Neural progenitor cell (in vitro differentiated cells): ENCODE results near the gene MACROD1. TPM values are rescaled to one million over a fixed set of nuclear protein-coding genes. Genes with fewer than 3 reads are reported as not detected.

ENCODE experiments used
- DNase-seq: peaks from one replicate; pipeline ENCODE4 v3.0.0-alpha.2; 2016; ENCODE audit warnings: low spot score
- H2AFZ ChIP-seq: fragments of 200-600 bp; sonication (generic); replicated peaks from 2 replicates; pipeline ENCODE4 v1.6.1; 2016; ENCODE audit warnings: antibody characterized with exemption
- H3F3A ChIP-seq: fragments of 200-600 bp; sonication (generic); 2 replicates; pipeline ENCODE4 v1.6.1; 2016; ENCODE audit warnings: antibody characterized with exemption, low read depth
- H3K27ac ChIP-seq: fragments of 200-600 bp; sonication (generic); 2 replicates; pipeline ENCODE4 v1.5.1; 2016; ENCODE audit warnings: mild to moderate bottlenecking
- H3K27me3 ChIP-seq: fragments of 200-600 bp; sonication (generic); 2 replicates; pipeline ENCODE4 v1.6.1; 2016; ENCODE audit warnings: mild to moderate bottlenecking, moderate library complexity
- H3K36me3 ChIP-seq: fragments of 200-600 bp; sonication (generic); 2 replicates; pipeline ENCODE4 v1.5.1; 2016
- H3K4me1 ChIP-seq: fragments of 200-600 bp; sonication (generic); 2 replicates; pipeline ENCODE4 v1.6.1; 2016; ENCODE audit warnings: mixed run types
- H3K4me2 ChIP-seq: fragments of 200-600 bp; sonication (generic); 2 replicates; pipeline ENCODE4 v1.6.1; 2016
- H3K4me3 ChIP-seq: fragments of 200-600 bp; sonication (generic); 2 replicates; pipeline ENCODE4 v1.5.1; 2016
- H3K79me2 ChIP-seq: fragments of 200-600 bp; sonication (generic); 2 replicates; pipeline ENCODE4 v1.6.1; 2016; ENCODE audit warnings: low read depth
- H3K9ac ChIP-seq: fragments of 200-600 bp; sonication (generic); 2 replicates; pipeline ENCODE4 v1.6.1; 2016
- H3K9me3 ChIP-seq: fragments of 200-600 bp; sonication (generic); 2 replicates; pipeline ENCODE4 v1.5.1; 2016; ENCODE audit warnings: low read depth
- H4K20me1 ChIP-seq: fragments of 200-600 bp; sonication (generic); 2 replicates; pipeline ENCODE4 v1.6.1; 2016; ENCODE audit warnings: low read depth
- H3K27ac Mint-ChIP-seq: 3 replicates; pipeline ENCODE4 v1.8.0; 2021; ENCODE audit warnings: mixed read lengths
- H3K27me3 Mint-ChIP-seq: 2 replicates; pipeline ENCODE4 v1.8.0; 2022; ENCODE audit warnings: low read depth, mild to moderate bottlenecking, inconsistent platforms, moderate library complexity, mixed read lengths; ENCODE audit not compliant: insufficient read depth
- H3K36me3 Mint-ChIP-seq: 3 replicates; pipeline ENCODE4 v1.8.0; 2021; ENCODE audit warnings: mixed read lengths
- H3K4me1 Mint-ChIP-seq: 3 replicates; pipeline ENCODE4 v1.8.0; 2021; ENCODE audit warnings: mixed read lengths
- H3K4me3 Mint-ChIP-seq: 3 replicates; pipeline ENCODE4 v1.8.0; 2021; ENCODE audit warnings: mild to moderate bottlenecking, moderate library complexity, mixed read lengths
- H3K9me3 Mint-ChIP-seq: 3 replicates; pipeline ENCODE4 v1.8.0; 2020; ENCODE audit warnings: mixed read lengths
- EZH2 ChIP-seq: fragments of 200-600 bp; sonication (generic); IDR thresholded peaks from 2 replicates; pipeline ENCODE4 v1.6.1; 2017; ENCODE audit warnings: antibody characterized with exemption, mild to moderate bottlenecking, moderate library complexity
- EZH2phosphoT487 ChIP-seq: fragments of 200-600 bp; sonication (generic); IDR thresholded peaks from 2 replicates; pipeline ENCODE4 v1.6.1; 2017; ENCODE audit warnings: antibody characterized with exemption
- total RNA-seq: library from RNA; depleted of rRNA; stranded (reverse); fragments of >200 nt; gene quantifications from 2 replicates; pipeline ENCODE4 v1.2.3, GENCODE V29; 2015; ENCODE audit warnings: low replicate concordance
- TF ChIP-seq, protein P1 (sequence below): fragments of 200-600 bp; sonication (generic); IDR thresholded peaks from 2 replicates; pipeline ENCODE4 v1.5.1; 2017; ENCODE audit warnings: antibody characterized with exemption, mild to moderate bottlenecking

MACROD1 gene
- total RNA-seq, 1 donor from 2014 or later = 11.9 TPM

DNA sequence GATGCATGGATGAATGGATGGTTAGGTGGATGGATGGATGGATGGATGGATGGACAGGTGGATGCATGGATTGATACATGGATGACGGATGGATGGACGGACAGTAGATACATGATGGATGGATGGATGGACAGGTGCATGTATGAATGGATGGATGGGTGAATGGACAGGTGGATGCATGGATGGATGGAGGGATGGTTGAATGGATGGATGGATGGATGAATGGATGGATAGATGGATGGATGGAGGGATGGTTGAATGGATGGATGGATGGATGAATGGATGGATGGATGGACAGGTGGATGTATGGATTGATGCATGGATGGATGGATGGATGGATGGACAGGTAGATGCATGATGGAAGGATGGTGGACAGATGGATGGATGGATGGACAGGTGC, 51.7 kb downstream of the MACROD1 start:
- H3K9me3 ChIP-seq = no peaks in the 10 kb centered on the region
- peaks cover 8% of the 10 kb centered on the region for H3F3A ChIP-seq
- no peak overlapping the region for H3K27ac ChIP-seq
- H3K9ac ChIP-seq = no peak overlapping the region
- no peaks in the 10 kb centered on the region for H3K27me3 ChIP-seq
- H3K4me1 Mint-ChIP-seq = peaks cover 28% of the 10 kb centered on the region
- H3K4me2 ChIP-seq = no peak overlapping the region
- H3K9me3 Mint-ChIP-seq = no peaks in the 10 kb centered on the region
- TF ChIP-seq, protein P1, sequence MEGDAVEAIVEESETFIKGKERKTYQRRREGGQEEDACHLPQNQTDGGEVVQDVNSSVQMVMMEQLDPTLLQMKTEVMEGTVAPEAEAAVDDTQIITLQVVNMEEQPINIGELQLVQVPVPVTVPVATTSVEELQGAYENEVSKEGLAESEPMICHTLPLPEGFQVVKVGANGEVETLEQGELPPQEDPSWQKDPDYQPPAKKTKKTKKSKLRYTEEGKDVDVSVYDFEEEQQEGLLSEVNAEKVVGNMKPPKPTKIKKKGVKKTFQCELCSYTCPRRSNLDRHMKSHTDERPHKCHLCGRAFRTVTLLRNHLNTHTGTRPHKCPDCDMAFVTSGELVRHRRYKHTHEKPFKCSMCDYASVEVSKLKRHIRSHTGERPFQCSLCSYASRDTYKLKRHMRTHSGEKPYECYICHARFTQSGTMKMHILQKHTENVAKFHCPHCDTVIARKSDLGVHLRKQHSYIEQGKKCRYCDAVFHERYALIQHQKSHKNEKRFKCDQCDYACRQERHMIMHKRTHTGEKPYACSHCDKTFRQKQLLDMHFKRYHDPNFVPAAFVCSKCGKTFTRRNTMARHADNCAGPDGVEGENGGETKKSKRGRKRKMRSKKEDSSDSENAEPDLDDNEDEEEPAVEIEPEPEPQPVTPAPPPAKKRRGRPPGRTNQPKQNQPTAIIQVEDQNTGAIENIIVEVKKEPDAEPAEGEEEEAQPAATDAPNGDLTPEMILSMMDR = no peak
- TF ChIP-seq EZH2phosphoT487 (no peak), EZH2 (no peak)
- no peak overlapping the region for H2AFZ ChIP-seq
- H3K79me2 ChIP-seq = no peaks in the 10 kb centered on the region
- H3K27me3 Mint-ChIP-seq = peaks cover 4% of the 10 kb centered on the region
- H3K36me3 Mint-ChIP-seq = peaks cover 2% of the 10 kb centered on the region
- H3K4me3 Mint-ChIP-seq = no peak overlapping the region
- H3K27ac Mint-ChIP-seq = no peak overlapping the region
- H3K4me3 ChIP-seq = no peak overlapping the region
- H4K20me1 ChIP-seq = no peaks in the 10 kb centered on the region
- H3K4me1 ChIP-seq = peaks cover 18% of the 10 kb centered on the region
- no peak for DNase-seq
- H3K36me3 ChIP-seq = no peaks in the 10 kb centered on the region

DNA sequence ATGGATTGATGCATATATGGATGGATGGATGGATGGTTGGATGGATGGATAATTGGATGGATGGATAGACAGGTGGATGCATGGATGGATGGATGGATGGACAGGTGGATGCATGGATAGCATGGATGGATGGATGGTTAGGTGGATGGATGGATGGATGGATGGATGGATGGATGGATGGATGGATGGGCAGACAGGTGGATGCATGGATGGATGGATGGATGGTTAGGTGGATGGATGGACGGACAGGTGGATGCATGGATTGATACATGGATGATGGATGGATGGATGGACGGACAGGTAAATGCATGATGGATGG, 52.5 kb downstream of the MACROD1 start:
- Histone ChIP-seq H3K9ac (no peak overlapping the region), H3K4me3 (no peak overlapping the region), H4K20me1 (no peaks in the 10 kb centered on the region), H3K27ac (no peak overlapping the region), H3K4me1 (peaks cover 12% of the 10 kb centered on the region), H3K36me3 (no peaks in the 10 kb centered on the region), H3F3A (no peaks in the 10 kb centered on the region), H3K27me3 (no peaks in the 10 kb centered on the region), H2AFZ (no peak overlapping the region), H3K9me3 (no peaks in the 10 kb centered on the region), H3K4me2 (no peak overlapping the region), H3K79me2 (no peaks in the 10 kb centered on the region)
- peaks cover 2% of the 10 kb centered on the region for H3K27me3 Mint-ChIP-seq
- DNase-seq = no peak
- no peak overlapping the region for H3K4me3 Mint-ChIP-seq
- peaks cover 22% of the 10 kb centered on the region for H3K4me1 Mint-ChIP-seq
- no peaks in the 10 kb centered on the region for H3K9me3 Mint-ChIP-seq
- no peak overlapping the region for H3K27ac Mint-ChIP-seq
- peaks cover 2% of the 10 kb centered on the region for H3K36me3 Mint-ChIP-seq
- TF ChIP-seq, protein P1 = no peak

DNA sequence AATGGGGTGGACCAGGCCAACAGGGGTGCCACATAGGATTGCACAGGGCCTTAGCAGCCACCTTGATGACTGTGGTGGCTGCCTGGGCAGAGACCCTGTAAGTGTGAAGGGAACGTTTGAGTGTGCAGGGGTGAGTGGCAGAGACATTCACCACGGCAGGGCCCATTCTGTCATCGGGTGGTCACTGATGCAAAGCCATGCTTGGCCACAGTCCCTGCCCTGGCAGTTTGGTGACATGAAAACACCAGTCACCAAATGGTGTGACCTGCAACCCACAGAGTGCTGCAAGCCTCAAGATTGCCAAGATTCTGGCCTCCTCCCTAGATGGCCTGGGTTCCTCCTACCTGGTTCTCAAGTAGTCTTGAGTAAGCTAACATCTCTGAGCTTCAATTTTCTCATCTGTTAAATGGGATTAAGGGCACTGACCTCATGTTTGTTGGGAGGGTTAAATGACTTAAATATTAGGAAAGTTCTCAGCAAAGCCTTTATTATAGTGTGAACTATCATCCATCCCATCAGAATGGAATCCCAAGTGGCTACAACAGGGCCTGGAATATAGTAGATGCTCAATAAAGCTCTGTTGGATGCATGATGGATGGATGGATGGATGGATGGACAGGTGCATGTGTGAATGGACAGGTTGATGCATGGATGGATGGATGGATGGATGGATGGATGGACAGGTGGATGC, 53.0 kb downstream of the MACROD1 start:
- Histone ChIP-seq H3K9ac (no peak overlapping the region), H3K79me2 (no peaks in the 10 kb centered on the region), H4K20me1 (no peaks in the 10 kb centered on the region), H3K4me2 (no peak overlapping the region), H3K4me1 (peaks cover 11% of the 10 kb centered on the region), H2AFZ (no peak overlapping the region), H3F3A (no peaks in the 10 kb centered on the region), H3K4me3 (no peak overlapping the region), H3K27ac (no peak overlapping the region), H3K36me3 (no peaks in the 10 kb centered on the region), H3K27me3 (no peaks in the 10 kb centered on the region), H3K9me3 (no peaks in the 10 kb centered on the region)
- no peak overlapping the region for H3K4me3 Mint-ChIP-seq
- peaks cover 2% of the 10 kb centered on the region for H3K36me3 Mint-ChIP-seq
- H3K27me3 Mint-ChIP-seq = peaks cover 2% of the 10 kb centered on the region
- peaks cover 20% of the 10 kb centered on the region for H3K4me1 Mint-ChIP-seq
- TF ChIP-seq, protein P1 = no peak
- TF ChIP-seq EZH2 = no peak
- TF ChIP-seq EZH2phosphoT487 = no peak
- H3K27ac Mint-ChIP-seq = no peak overlapping the region
- no peak for DNase-seq
- no peaks in the 10 kb centered on the region for H3K9me3 Mint-ChIP-seq
